Endometrial microvascular endothelial cells (primary cell): Measurements from ENCODE around the gene GALNT2. TPM values are rescaled to one million over a fixed set of nuclear protein-coding genes. Genes with fewer than 3 reads are reported as not detected.

Experiments used
- in situ Hi-C: cut with HindIII; loops from 2 replicates; pipeline ENCODE4 v1.10.0; 2017; ENCODE audit warnings: low sequenced_read_pairs, low pct_unique_long_range_greater_than_20kb; ENCODE audit errors: inconsistent ontology term
- total RNA-seq: library from RNA; depleted of rRNA; stranded (reverse); fragments of >200 nt; gene quantifications from one replicate; pipeline ENCODE4 v1.2.3, GENCODE V29; 2015; ENCODE audit errors: inconsistent ontology term

Gene GALNT2
- total RNA-seq, 1 donor from 2014 or later: 69.2 TPM

GRCh38 chr1:230105245-230105753, 38.3 kb downstream of the GALNT2 start:
- in situ Hi-C loops: no loop called here

GRCh38 chr1:230105754-230106625, 39.0 kb downstream of the GALNT2 start:
- in situ Hi-C loops: no loop called here

GRCh38 chr1:230107941-230108340, 40.9 kb downstream of the GALNT2 start:
- in situ Hi-C loops: no loop called here

GRCh38 chr1:230108580-230108979, 41.5 kb downstream of the GALNT2 start:
- in situ Hi-C loops: no loop called here

GRCh38 chr1:230109066-230109465, 42.0 kb downstream of the GALNT2 start:
- in situ Hi-C loops: no loop called here

GRCh38 chr1:230109895-230110667, 43.0 kb downstream of the GALNT2 start:
- in situ Hi-C loops: no loop called here

- in situ Hi-C loops: no loop called here
These were observed 43.9 kb downstream of the GALNT2 start for GRCh38 chr1:230110971-230111370.

- in situ Hi-C loops: no loop called here
These were observed 45.2 kb downstream of the GALNT2 start for GRCh38 chr1:230112131-230112701.

GRCh38 chr1:230112782-230113181, 45.7 kb downstream of the GALNT2 start:
- in situ Hi-C loops: no loop called here

- in situ Hi-C loops: no loop called here
These were observed 46.2 kb downstream of the GALNT2 start for GRCh38 chr1:230113235-230113592.

GRCh38 chr1:230113593-230114236, 46.7 kb downstream of the GALNT2 start:
- in situ Hi-C loops: no loop called here

GRCh38 chr1:230114237-230114651, 47.2 kb downstream of the GALNT2 start:
- in situ Hi-C loops: no loop called here

GRCh38 chr1:230117694-230118093, 50.7 kb downstream of the GALNT2 start:
- in situ Hi-C loops: no loop called here

- in situ Hi-C loops: no loop called here
These were observed 52.3 kb downstream of the GALNT2 start for GRCh38 chr1:230119340-230119739.

- in situ Hi-C loops: no loop called here
These were observed 53.4 kb downstream of the GALNT2 start for GRCh38 chr1:230120289-230120920.

GRCh38 chr1:230120921-230121381, 53.9 kb downstream of the GALNT2 start:
- in situ Hi-C loops: no loop called here

GRCh38 chr1:230121950-230122349, 54.9 kb downstream of the GALNT2 start:
- in situ Hi-C loops: no loop called here
